GM18907 (cell line): Measurements from ENCODE around the gene ELP4.
"Not testable (repeated sequence)": the region's sequence is repeated elsewhere in the genome, so short reads cannot be mapped to it uniquely, and the experiment has no call there.

ENCODE experiments used
- ATAC-seq: cut with Tn5 transposase; IDR thresholded peaks from one replicate; pipeline ENCODE4 v1.9.1; 2021; ENCODE audit warnings: mild to moderate bottlenecking, moderate library complexity; ENCODE audit not compliant: unreplicated experiment

Gene ELP4

GRCh38 chr11:31641477-31642062 lies 132.0 kb downstream of the ELP4 start:
- no peak for ATAC-seq

GRCh38 chr11:31643857-31644256 lies 134.3 kb downstream of the ELP4 start:
- ATAC-seq, result no peak

- ATAC-seq, result no peak
Observed at GRCh38 chr11:31645747-31646146, 136.2 kb downstream of the ELP4 start.

GRCh38 chr11:31646216-31646615 lies 136.6 kb downstream of the ELP4 start:
- ATAC-seq, result no peak

- ATAC-seq, result no peak
Observed at GRCh38 chr11:31649129-31649966, 139.8 kb downstream of the ELP4 start.

- ATAC-seq, result peak; percentile 43
Observed at GRCh38 chr11:31651208-31651607, 141.6 kb downstream of the ELP4 start.

- ATAC-seq, result peak; percentile 64
Observed at GRCh38 chr11:31651822-31652221, 142.3 kb downstream of the ELP4 start.

GRCh38 chr11:31652528-31652927 lies 143.0 kb downstream of the ELP4 start:
- ATAC-seq, result no peak

GRCh38 chr11:31655483-31655882 lies 145.9 kb downstream of the ELP4 start:
- ATAC-seq, result no peak

- no peak for ATAC-seq
Observed at GRCh38 chr11:31656051-31656450, 146.5 kb downstream of the ELP4 start.

GRCh38 chr11:31657091-31657490 lies 147.5 kb downstream of the ELP4 start:
- ATAC-seq, result no peak

- no peak for ATAC-seq
Observed at GRCh38 chr11:31664129-31664528, 154.6 kb downstream of the ELP4 start.

- no peak for ATAC-seq
Observed at GRCh38 chr11:31664954-31665353, 155.4 kb downstream of the ELP4 start.

GRCh38 chr11:31671681-31672080 lies 162.1 kb downstream of the ELP4 start:
- no peak for ATAC-seq

GRCh38 chr11:31673108-31673507 lies 163.5 kb downstream of the ELP4 start:
- ATAC-seq, result not testable (repeated sequence)

GRCh38 chr11:31676280-31676982 lies 166.9 kb downstream of the ELP4 start:
- no peak for ATAC-seq

- ATAC-seq, result no peak
Observed at GRCh38 chr11:31680770-31681169, 171.2 kb downstream of the ELP4 start.

GRCh38 chr11:31687256-31687655 lies 177.7 kb downstream of the ELP4 start:
- no peak for ATAC-seq

GRCh38 chr11:31687861-31688260 lies 178.3 kb downstream of the ELP4 start:
- ATAC-seq, result no peak

GRCh38 chr11:31689559-31689958 lies 180.0 kb downstream of the ELP4 start:
- ATAC-seq, result no peak

GRCh38 chr11:31690041-31690440 lies 180.5 kb downstream of the ELP4 start:
- ATAC-seq, result no peak

- ATAC-seq, result no peak
Observed at GRCh38 chr11:31690516-31690915, 180.9 kb downstream of the ELP4 start.
